GM12875 (cell line): ENCODE results near the gene CPPED1.
"Not testable (repeated sequence)": the region's sequence is repeated elsewhere in the genome, so short reads cannot be mapped to it uniquely, and the experiment has no call there.

Experiments used
- H3K4me3 ChIP-seq: one replicate; pipeline ENCODE4 v1.5.1; 2011; ENCODE audit warnings: low read depth, low read length, control low read depth
- TF ChIP-seq, protein P1 (sequence below): IDR thresholded peaks from 2 replicates; pipeline ENCODE4 v1.5.1; 2011; ENCODE audit warnings: low read depth, mild to moderate bottlenecking, control low read depth, inconsistent platforms, low read length, moderate library complexity, borderline replicate concordance; ENCODE audit not compliant: insufficient read depth

CPPED1 gene

DNA sequence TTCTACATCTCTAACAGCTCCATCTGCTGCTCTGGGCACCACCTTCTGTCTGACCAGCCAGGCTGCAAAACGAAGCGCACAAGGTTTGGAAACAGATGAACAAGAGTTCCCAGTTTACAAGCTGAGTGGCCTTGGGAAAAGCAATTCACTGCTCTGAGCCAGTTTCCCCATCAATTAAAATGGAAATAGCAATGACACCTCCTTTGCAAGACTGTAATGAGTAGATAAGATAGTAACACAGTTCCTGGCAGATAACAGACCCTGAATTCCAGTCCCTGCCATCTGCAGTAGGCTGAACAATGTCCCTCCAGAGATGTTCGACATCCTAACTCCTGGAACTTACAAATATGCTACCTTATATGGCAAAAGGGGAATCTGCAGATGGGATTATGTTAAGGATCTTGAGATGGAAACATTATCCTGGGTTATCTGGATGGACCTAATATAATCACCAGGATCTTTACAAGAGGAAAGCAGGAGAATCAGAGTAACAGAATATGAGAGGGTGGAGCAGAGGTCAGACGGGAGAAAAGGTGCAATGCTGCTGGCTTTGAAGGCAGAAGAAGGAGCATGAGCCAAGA, 27.9 kb downstream of the CPPED1 start:
- H3K4me3 ChIP-seq: no peak overlapping the region
- TF ChIP-seq, protein P1, sequence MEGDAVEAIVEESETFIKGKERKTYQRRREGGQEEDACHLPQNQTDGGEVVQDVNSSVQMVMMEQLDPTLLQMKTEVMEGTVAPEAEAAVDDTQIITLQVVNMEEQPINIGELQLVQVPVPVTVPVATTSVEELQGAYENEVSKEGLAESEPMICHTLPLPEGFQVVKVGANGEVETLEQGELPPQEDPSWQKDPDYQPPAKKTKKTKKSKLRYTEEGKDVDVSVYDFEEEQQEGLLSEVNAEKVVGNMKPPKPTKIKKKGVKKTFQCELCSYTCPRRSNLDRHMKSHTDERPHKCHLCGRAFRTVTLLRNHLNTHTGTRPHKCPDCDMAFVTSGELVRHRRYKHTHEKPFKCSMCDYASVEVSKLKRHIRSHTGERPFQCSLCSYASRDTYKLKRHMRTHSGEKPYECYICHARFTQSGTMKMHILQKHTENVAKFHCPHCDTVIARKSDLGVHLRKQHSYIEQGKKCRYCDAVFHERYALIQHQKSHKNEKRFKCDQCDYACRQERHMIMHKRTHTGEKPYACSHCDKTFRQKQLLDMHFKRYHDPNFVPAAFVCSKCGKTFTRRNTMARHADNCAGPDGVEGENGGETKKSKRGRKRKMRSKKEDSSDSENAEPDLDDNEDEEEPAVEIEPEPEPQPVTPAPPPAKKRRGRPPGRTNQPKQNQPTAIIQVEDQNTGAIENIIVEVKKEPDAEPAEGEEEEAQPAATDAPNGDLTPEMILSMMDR: no peak

DNA sequence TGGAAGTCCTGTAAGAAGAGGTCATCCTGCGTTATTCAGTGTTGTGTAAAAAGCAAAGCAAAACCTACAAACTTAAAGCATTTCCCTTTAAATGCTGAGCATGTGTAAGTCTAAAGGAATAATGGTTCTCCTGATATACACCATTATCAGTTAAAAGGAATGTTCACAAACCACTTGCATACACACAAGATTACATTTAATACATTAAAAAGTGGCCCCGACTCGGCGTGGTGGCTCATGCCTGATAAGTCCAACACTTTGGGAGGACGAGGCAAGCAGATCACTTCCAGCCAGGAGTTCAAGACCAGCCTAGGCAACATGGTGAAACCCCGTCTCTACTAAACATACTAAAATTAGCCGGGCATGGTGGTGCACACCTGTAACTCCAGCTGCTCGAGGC, 30.5 kb downstream of the CPPED1 start:
- TF ChIP-seq, protein P1: no peak
- no peak overlapping the region for H3K4me3 ChIP-seq

DNA sequence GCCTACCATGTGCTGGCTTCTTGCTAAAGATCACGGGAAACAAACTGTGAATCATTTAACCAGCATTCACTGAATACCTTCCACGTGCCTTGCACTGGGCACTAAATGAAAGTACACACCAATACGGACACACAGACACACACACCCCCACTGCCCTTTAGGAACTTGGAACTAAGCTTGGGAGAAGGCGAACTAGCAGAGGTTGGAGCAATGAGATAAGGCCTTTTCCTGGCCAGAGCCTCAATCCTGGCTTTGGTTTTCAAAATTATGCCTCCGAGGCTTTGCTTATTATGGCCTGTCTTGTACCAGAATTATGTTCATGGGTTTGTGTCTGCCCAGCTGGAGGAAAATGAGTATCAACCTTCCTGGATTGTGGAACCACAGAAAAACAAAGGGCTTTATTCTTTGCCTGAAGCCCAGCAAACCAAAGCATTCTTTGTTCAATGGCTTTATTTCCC, 32.3 kb downstream of the CPPED1 start:
- TF ChIP-seq, protein P1: no peak
- H3K4me3 ChIP-seq: no peak overlapping the region

DNA sequence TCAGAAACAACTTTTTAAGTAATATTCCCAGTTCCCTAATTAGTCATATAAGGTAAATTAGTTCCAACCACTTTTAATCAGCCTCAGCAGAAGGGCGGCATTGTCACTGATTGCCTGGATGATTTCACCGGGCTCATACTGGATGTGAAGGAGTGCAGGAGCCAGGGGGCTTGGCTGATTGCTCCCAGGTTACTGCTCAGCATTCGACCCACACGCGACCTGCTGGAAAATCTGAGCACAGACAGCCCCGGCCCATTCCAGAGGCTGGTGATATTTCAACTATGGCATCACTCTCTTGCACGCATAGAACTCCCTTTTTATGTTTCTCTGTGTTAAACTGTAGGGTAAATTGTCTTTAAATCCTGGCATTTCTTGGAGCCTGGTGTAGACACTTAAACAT, 34.2 kb downstream of the CPPED1 start:
- TF ChIP-seq, protein P1: no peak
- no peak overlapping the region for H3K4me3 ChIP-seq

DNA sequence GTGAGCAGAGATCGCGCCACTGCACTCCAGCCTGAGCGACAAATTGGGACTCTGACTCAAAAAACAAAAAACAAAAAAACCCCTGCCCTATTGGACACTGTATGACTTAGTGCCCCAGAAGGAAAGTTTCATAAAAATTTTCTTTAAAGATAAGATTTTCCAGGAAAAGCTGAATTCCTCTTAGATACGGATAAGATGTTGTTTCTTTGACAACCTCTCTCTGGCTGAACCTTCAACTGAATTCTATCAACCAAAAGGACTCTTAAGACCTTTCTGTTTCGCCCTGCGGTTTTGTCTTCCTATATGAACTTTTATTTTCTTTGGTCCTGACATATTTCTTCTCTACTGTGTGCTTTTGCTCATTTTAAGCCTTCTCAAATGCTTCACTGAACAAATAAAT, 35.8 kb downstream of the CPPED1 start:
- TF ChIP-seq, protein P1: no peak
- H3K4me3 ChIP-seq: no peak overlapping the region

DNA sequence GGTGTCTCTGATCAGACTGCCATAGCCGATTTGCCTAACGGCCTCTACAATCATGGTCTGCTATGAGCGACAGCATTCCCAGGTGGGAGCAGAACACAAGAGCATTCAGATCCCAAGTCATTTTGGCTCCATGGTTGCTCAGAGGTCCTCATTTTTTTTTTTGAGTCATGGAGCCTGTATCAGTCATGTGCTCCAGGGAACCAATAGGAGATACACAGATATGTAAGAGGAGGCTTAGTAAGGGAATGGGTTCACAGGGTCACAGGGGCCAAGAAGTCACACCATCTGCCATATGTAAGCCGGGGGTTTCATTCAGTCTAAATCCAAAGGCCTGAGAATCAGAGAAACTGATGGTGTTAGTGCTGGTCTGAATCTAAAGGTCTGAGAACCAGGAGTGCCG, 36.8 kb downstream of the CPPED1 start:
- no peak overlapping the region for H3K4me3 ChIP-seq
- TF ChIP-seq, protein P1: no peak

DNA sequence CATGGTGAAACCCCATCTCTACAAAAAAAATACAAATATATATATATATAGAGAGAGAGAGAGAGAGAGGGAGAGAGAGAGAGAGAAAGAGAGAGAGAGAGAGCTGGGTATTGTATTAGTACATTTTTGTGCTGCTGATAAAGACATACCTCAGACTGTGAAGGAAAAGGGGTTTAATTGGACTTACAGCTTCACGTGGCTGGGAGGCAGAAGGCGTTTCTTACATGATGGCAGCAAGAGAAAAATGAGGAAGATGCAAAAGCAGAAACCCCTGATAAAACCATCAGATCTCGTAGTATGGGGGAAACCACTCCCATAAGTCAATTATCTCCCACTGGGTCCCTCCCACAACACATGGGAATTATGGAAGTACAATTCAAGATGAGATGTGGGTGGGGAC, 37.5 kb downstream of the CPPED1 start:
- not testable (repeated sequence) for H3K4me3 ChIP-seq
